ENCODE data around the gene SGPP2.

GRCh38 chr2:222518570-222519381 is 94.4 kb downstream of the SGPP2 start:
- TF ChIP-seq CTCF (conservative IDR thresholded peaks at IDR 0.05; ENCODE audit: low read depth, low read length) (no peak), EZH2 (IDR thresholded peaks at IDR 0.05; ENCODE audit: borderline replicate concordance, low read depth, low read length, poor library complexity, severe bottlenecking) (no peak)
